H1 (cell line): ENCODE data around the gene ACP4. TPM values are rescaled to one million over a fixed set of nuclear protein-coding genes. Genes with fewer than 3 reads are reported as not detected.

Source experiments
- ASH2L ChIP-seq: fragments of 200-600, 300-600 bp; sonication (generic); IDR thresholded peaks from one replicate; pipeline ENCODE4 v1.7.1; 2017; ENCODE audit warnings: low read length
- CEBPB ChIP-seq: IDR thresholded peaks from 2 replicates; pipeline ENCODE4 v1.6.1; 2012; ENCODE audit warnings: low read depth, low read length
- JUND ChIP-seq: IDR thresholded peaks from 2 replicates; pipeline ENCODE4 v1.6.1; 2011; ENCODE audit warnings: mild to moderate bottlenecking, improper control_type of control experiment, low read length
- KDM4A ChIP-seq: IDR thresholded peaks from one replicate; pipeline ENCODE4 v1.7.1; 2012; ENCODE audit warnings: low read depth, mild to moderate bottlenecking, moderate library complexity, low read length, inconsistent platforms; ENCODE audit not compliant: severe bottlenecking
- POLR2A ChIP-seq, 2 experiments: IDR thresholded peaks; 1 replicate in 1 of 2; 2 replicates in 1 of 2; pipeline ENCODE4 v1.6.1; 2011; ENCODE audit warnings: low read depth in 2 of 2, low read length in 2 of 2, mild to moderate bottlenecking in 2 of 2; ENCODE audit errors: control extremely low read depth in 1 of 2
- RFX5 ChIP-seq: IDR thresholded peaks from 2 replicates; pipeline ENCODE4 v1.6.1; 2011; ENCODE audit warnings: low read depth, low read length, improper control_type of control experiment, borderline replicate concordance
- SP1 ChIP-seq: IDR thresholded peaks from 2 replicates; pipeline ENCODE4 v1.6.1; 2011; ENCODE audit warnings: low read depth, low read length
- SP4 ChIP-seq: IDR thresholded peaks from 2 replicates; pipeline ENCODE4 v1.6.1; 2012; ENCODE audit warnings: low read length, inconsistent platforms
- ZNF274 ChIP-seq: IDR thresholded peaks from 2 replicates; pipeline ENCODE4 v1.7.0; 2012; ENCODE audit warnings: low read length, borderline replicate concordance; ENCODE audit errors: extremely low read depth
- polyA plus RNA-seq, 7 experiments: library from polyadenylated mRNA; depleted of rRNA in 3 of 7; stranded (reverse) in 5 of 7; unstranded in 2 of 7; fragments of >200 nt in 5 of 7; fragments of 200-250 nt in 2 of 7; gene quantifications; 1 replicate in 5 of 7; 2 replicates in 1 of 7; 4 replicates in 1 of 7; pipeline versions ENCODE4 v1.2.1 to v1.2.3, GENCODE V29; 2011 to 2013; ENCODE audit warnings: missing spikeins in 2 of 7, mixed read lengths in 2 of 7
- total RNA-seq: library from RNA; stranded (reverse); fragmentation: NEBNext Ultra II Directional; extraction: Animal tissue kit (Norgen Biotek cat#: 25700); gene quantifications from 2 replicates; pipeline ENCODE4 v1.2.1, GENCODE V29; 2021
- TF ChIP-seq, protein P1 (sequence below): IDR thresholded peaks from 2 replicates; pipeline ENCODE4 v1.6.1; 2012; ENCODE audit warnings: inconsistent platforms

Gene ACP4
- total and polyA plus RNA-seq, 2 of the 8 experiments (the other 6 are each of a cell fraction or from before 2014, with no cell fraction given), result not detected

DNA sequence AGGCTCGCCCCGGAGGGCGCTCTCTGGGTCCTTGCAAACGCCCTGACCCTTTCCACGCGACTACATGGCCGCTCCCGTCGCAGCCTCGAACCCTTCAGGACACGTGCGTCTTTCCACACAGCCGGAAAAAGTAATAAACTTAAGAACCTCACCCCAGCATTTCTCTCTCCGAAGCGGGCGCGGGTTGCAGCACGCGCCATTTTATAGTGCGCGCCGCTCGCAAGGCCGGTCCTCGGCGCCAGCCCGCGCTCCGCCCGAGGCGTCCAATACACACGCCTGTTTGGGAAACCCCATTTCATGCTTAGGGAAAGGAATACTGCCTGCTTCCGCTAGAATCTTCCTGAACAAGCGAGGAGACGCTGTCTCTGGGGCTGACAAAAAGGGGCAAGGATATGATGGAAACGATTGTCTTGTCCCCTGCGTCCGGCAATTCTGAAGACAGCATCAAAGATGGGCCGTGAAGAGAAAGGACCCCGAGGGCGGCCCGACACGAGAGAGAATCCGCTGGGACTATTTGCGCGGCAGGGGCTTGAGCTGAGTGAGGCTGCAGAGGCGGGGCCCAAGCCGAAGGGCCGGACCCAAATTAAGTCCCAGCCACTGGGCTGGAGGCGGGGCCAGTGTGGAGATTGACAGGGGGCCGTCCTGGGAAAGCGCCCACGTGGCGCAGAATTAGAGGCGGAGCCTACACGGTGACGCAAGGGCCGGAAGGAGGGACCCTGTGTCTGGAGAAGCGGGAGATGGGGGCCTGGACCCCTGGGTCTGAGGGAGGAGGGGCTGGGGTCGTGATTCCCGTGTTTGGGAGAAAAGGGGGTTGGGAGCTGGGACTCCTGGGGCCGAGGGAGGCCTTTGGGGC is 14.4 kb downstream of the ACP4 start (continued):
- TF ChIP-seq ASH2L (no peak), SP1 (0 out of 2 replicates have a peak, but pooled peaks have one; percentile 38), JUND (peak; percentile 64), ZNF274 (no peak), POLR2A (IDR thresholded peaks at IDR 0.05; ENCODE audit: control extremely low read depth in 1 of 2, low read depth in 2 of 2, low read length in 2 of 2) (peak; percentile 98 to 99), KDM4A (peak; percentile 47), SP4 (peak; percentile 100), RFX5 (no peak), CEBPB (peak; percentile 84)
- TF ChIP-seq, protein P1, sequence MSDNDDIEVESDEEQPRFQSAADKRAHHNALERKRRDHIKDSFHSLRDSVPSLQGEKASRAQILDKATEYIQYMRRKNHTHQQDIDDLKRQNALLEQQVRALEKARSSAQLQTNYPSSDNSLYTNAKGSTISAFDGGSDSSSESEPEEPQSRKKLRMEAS, result peak; percentile 82
